MG63 (cell line): Measurements from ENCODE around the gene HEPHL1. TPM values are rescaled to one million over a fixed set of nuclear protein-coding genes. Genes with fewer than 3 reads are reported as not detected.
A peak's percentile ranks its signal among the peaks of the same experiment; 100 is the strongest.

Experiments used
- DNase-seq: peaks from one replicate; pipeline ENCODE4 v3.0.0-alpha.2; 2020
- H3K27me3 ChIP-seq: fragments of 250-450 bp; sonication (Bioruptor Pico); 2 replicates; pipeline ENCODE4 v1.5.1; 2020; ENCODE audit warnings: mild to moderate bottlenecking, moderate library complexity
- H3K36me3 ChIP-seq: fragments of 250-450 bp; sonication (Bioruptor Pico); 2 replicates; pipeline ENCODE4 v1.5.1; 2020; ENCODE audit warnings: mild to moderate bottlenecking, moderate library complexity
- H3K4me3 ChIP-seq: fragments of 250-450 bp; sonication (Bioruptor Pico); 2 replicates; pipeline ENCODE4 v1.5.1; 2020; ENCODE audit warnings: mild to moderate bottlenecking, moderate library complexity
- H3K9me3 ChIP-seq: fragments of 250-450 bp; sonication (Bioruptor Pico); 2 replicates; pipeline ENCODE4 v1.5.1; 2020; ENCODE audit warnings: mild to moderate bottlenecking, moderate library complexity
- total RNA-seq: library from RNA; depleted of rRNA; stranded (reverse); fragments of >200 nt; shearing (Covaris generic); gene quantifications from 2 replicates; pipeline ENCODE4 v1.2.3, GENCODE V29; 2014; ENCODE audit warnings: low replicate concordance

The HEPHL1 gene
- total RNA-seq, 1 experiment from 2014 or later = not detected

DNA sequence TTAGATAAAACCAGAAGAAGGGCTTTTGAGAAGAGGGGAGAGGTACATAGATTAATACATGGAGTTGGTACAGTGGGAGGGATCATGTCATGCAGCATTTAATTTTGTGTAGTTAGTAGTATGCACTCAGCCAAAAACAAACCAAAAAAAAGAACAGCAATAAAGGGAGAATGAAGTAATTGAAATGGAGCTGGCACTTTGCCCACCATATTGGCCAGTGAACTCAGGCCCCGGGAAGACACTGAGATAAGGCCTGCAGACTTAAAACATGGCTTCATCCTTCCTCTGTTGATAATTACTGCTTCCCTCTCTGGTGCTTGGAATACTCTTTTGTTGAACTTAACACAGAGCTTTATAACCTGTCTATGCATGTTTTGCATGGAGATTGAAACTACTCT, 110.6 kb downstream of the HEPHL1 start:
- no peaks in the 10 kb centered on the region for H3K9me3 ChIP-seq
- H3K4me3 ChIP-seq = no peak overlapping the region
- peak; percentile 38 for DNase-seq
- H3K27me3 ChIP-seq = no peaks in the 10 kb centered on the region
- H3K36me3 ChIP-seq = no peaks in the 10 kb centered on the region

DNA sequence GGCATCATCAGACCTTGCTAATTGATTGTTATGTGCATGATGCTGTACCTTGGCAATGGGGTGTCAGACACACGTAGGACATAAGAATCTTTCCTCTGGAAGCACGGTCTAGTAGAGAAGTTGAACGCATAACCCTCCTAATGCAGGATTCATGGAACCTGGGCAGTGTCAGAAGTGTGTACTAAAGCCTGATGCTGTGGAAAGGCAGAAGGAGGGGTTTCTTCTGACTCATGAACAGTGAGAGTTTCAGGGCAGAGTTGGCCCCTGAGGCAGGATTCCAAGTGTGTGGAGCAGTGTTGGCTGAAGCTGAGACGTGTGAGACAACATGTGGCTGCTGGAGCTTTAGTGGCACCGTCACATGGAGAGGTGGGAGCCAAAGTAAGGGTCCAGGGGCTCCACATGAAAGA, 111.0 kb downstream of the HEPHL1 start:
- no peak overlapping the region for H3K4me3 ChIP-seq
- H3K27me3 ChIP-seq = no peaks in the 10 kb centered on the region
- peak; percentile 81 for DNase-seq
- H3K36me3 ChIP-seq = no peaks in the 10 kb centered on the region
- no peaks in the 10 kb centered on the region for H3K9me3 ChIP-seq

DNA sequence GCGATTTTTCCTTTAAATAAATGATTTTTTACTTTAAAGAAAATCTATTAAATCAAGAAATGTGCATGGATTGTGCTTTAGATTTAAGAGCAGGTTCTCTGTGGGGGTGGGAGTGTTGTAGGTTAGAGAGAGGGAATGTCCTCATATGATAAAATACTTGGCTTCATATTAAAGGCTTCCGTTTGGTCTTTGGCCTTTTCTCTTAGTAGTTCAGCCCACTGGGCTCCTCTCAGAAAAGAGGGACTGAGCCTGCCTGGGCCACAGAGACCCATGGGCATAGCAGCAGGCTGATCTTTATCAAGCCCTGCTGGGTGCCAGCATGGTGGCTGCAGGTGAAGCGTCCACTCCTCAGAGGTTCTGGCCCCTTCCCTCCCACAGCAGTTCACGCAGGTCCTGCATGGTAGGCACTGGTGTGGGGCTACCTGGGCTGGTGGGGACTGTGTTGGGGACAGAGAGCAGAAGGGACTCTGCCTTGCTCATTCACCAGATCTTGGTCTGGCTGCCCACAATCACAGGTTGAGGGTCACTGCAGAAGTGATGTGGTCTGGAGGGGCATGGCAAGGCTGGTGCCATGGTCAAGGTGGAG, 111.8 kb downstream of the HEPHL1 start:
- Histone ChIP-seq H3K27me3 (no peaks in the 10 kb centered on the region), H3K9me3 (no peaks in the 10 kb centered on the region), H3K4me3 (no peak overlapping the region), H3K36me3 (no peaks in the 10 kb centered on the region)
- DNase-seq = no peak

DNA sequence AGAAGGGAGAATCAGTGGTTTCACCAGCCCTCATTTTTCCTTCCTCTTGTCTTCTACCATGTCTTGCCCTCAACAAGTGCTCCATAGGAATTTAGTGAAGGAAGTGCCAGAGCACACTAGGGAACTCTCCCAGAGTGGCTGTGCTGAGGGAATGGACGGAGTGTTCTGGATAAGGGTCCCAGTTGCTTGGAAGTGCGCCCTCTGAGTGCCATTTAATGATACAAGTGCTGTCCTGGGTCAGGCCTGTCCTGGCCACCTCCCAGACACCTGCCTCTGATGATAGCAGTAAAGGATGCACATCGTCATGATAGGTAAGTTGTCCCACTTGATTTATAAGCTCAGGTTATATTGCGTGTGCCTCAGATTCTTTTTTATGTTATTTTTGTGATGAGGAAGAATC, 112.6 kb downstream of the HEPHL1 start:
- H3K4me3 ChIP-seq = no peak overlapping the region
- no peaks in the 10 kb centered on the region for H3K27me3 ChIP-seq
- DNase-seq = no peak
- H3K36me3 ChIP-seq = no peaks in the 10 kb centered on the region
- H3K9me3 ChIP-seq = no peaks in the 10 kb centered on the region

DNA sequence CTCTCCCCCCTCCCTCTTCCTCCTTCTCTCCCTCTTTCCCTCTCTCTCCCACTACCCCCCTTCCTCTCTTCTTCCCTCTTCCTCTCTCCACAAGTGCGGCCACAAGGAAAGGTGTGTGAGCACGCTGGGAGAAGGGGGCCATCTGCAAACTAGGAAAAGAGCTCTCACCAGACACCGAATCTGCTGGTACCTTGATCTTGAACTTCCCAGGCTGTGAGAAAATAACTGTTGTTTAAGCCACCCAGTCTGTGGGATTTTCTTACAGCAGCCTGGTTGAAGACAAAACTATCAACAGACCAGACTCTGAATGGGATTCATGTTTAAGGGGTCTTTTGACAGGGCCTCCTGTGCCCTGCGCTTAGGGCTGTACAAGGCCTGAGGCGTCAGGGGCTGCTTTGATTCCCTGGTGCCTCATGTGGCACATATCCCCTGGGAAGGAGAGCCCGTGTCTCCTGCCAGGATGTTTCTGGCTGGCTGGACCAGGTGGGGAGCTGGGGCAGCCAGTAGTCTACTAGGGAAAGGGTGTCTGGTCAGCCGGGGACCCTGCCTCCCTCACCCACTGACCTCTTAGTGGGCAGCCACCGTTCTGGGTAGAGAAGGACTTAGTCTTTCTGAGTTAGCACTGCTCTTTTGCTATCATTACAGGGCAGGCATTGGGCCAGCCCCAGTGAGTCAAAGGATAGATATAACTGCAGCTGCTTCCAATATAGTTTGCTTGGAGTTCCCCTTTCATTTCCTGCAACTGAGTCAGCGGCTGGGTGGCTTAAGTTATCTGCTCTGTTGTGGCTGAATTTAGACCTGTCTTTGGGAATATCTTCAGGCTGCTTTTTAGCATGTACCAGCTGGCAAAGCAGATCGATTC, 113.7 kb downstream of the HEPHL1 start:
- Histone ChIP-seq H3K4me3 (0 out of 2 replicates have a peak overlapping the region, but pooled peaks have one; percentile 8), H3K27me3 (no peaks in the 10 kb centered on the region), H3K9me3 (no peaks in the 10 kb centered on the region), H3K36me3 (no peaks in the 10 kb centered on the region)
- DNase-seq = peak; percentile 93

DNA sequence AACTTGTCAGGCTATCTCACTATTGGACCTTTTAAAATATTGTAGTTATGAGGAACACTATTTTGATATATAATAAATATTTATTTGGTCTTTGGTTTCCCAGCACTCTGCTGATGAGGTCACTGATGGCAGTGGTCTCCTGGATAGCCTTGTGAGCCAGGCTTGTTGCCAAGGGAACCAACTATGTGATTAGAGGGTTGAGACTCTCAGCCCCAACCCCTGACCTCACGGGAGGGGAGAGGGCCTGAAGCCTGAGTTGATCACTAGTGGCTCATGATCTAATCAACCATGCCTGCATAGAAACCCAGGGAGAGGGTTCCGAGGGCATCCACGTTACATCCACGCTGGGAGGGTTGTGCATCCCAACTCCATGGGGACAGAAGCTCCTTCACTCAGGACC, 118.3 kb downstream of the HEPHL1 start:
- Histone ChIP-seq H3K27me3 (no peaks in the 10 kb centered on the region), H3K4me3 (no peak overlapping the region), H3K36me3 (no peaks in the 10 kb centered on the region), H3K9me3 (no peaks in the 10 kb centered on the region)
- DNase-seq = peak; percentile 40

DNA sequence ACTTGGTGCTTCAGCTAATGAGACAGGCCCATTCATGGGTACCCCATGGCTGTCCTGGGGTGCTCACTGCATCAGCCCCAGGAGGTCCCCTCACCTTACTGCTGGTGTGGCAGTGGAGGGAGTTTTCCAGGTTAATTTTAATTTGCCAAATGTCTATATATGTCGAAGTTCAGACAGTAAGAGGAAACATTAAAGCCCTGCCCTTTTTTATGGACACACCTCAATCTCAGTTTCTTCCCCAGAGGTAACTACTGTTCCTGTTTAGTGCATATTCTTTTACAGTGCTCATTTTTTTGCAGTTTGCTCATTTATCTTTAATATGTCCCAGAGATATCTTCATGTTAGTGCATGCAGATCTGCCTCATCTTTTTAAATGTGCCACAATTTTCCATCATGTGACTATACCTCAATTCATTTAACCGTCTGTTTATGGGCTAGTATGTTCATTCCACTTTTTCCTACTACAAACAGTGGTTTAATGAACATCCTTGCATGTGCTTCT, 119.1 kb downstream of the HEPHL1 start:
- no peaks in the 10 kb centered on the region for H3K27me3 ChIP-seq
- no peaks in the 10 kb centered on the region for H3K9me3 ChIP-seq
- H3K4me3 ChIP-seq = no peak overlapping the region
- DNase-seq = no peak
- no peaks in the 10 kb centered on the region for H3K36me3 ChIP-seq

DNA sequence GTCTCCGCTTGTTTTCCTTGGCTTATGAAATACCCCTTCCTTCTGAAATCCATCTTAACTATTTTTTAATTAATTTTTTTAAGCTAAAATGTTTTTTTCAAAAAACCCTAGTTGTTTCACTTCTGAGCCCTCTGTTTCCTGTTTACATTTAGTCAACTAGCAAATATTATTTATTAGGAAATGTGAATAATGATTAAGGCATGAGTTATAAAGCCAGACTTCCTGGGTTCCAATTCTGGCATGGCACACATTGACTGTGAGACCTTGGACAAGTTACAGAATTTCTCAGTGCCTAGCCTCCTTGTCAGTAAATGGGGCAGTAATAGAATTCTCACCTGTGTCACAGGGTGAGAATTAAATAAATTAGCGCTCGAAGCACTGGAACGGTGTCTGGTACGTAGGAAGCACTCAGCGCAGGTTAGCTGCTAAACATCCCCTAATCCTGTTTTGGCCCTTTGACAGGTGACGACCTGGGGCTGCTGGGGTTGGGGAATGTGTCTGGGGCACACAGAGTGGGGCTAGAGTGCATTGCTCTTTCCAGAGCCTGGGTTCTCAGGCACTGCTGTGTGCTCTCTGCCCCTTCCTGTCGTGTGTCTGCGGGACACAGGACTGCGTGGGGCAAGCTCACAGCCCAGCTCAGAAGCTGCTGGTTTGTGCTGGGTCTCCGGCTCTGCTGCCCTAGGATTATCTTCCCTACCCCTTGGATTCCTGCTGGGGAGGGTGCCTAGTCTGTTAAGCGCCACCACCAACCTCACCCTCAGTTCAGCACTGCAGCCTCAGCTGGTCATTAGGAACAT, 120.6 kb downstream of the HEPHL1 start:
- Histone ChIP-seq H3K27me3 (no peaks in the 10 kb centered on the region), H3K9me3 (no peaks in the 10 kb centered on the region), H3K36me3 (no peaks in the 10 kb centered on the region), H3K4me3 (no peak overlapping the region)
- no peak for DNase-seq

DNA sequence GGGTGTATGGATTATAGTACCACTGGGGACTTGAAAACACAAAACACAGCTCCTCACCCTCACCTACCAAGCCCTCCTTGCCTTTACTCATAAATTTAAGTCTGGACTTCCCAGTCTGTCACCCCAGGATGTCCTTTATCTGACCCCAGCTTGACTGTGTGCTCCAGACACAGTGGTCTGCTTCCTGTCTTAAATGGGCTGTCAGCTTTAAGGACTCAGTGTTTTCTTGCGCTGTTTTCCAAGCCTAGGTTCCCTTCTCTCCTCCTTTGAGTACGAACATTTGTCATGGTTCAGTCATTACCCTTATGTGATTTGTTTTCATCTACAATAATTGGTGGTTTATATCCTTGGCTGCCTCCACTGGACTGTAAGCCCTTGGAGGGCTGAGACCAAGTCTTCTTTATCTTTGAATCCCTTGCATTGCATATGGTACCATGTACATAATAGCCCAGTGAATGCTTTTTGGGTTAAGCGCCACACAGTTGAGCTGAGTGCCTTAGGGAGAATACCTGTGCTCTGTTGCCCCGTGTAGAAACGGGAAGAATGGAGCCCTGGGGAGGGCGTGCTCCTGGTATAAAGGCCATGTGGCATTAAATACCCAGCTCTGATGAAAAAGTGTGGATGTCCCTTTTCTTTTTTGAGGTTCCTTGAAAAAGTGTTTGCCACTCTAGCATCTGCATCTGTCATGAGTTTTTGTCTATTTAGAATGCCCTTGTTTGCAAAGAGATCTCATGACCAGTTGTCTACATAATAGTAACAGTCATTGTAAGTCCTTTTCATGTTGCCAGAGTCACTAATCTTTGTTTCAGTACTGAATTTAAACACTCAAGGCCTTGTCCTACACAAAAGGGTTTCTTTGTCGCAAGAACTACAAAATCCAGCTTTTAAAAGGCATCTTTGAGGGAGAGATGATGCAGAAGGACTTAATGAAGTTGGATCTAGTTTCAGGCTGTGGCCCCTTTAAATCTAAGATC, 121.4 kb downstream of the HEPHL1 start:
- H3K36me3 ChIP-seq = no peaks in the 10 kb centered on the region
- DNase-seq = no peak
- H3K4me3 ChIP-seq = no peak overlapping the region
- H3K9me3 ChIP-seq = no peaks in the 10 kb centered on the region
- no peaks in the 10 kb centered on the region for H3K27me3 ChIP-seq

DNA sequence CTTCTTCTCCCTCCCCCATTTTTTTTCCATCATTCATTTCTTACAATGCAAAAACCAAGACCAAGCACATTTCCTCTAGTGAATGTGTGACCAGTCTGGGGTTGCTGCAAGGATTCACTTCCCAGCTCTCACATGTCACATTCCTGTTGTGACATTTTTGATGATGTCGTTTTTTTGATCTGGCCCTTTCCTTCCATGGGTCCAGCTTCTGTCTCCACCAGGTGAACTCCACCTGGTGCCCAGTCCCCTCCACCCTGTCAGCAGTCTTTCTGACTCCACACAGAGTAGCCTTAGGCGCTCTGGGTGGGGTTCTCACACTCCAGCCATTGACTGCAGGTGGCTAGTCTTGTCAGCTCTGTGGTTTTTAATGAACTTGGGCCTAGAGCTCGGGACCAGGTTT, 123.1 kb downstream of the HEPHL1 start:
- no peak for DNase-seq
- no peaks in the 10 kb centered on the region for H3K27me3 ChIP-seq

DNA sequence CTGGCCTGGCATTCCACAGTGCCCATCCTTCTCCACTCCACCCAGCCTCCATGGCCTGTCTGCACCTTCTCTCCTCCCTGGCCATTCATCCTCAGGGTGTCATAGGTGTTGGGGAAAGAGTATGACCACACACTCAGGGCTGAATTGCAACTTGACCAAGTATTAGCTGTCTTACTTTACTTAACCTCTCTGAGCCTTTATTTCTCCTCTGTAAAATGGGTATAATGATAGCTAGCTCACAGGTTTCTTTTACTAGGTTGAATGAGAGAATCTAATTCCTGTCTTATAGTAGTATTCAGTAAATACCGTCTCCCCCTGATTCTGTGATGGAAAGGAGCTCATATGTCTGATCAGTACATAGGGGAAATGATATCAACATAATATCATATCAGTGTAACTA, 123.5 kb downstream of the HEPHL1 start:
- no peak for DNase-seq
- Histone ChIP-seq H3K4me3 (no peak overlapping the region), H3K9me3 (no peaks in the 10 kb centered on the region), H3K27me3 (no peaks in the 10 kb centered on the region), H3K36me3 (no peaks in the 10 kb centered on the region)

More for the DNA sequence above, 123.1 kb downstream of the HEPHL1 start:
- no peaks in the 10 kb centered on the region for H3K36me3 ChIP-seq
- H3K9me3 ChIP-seq = no peaks in the 10 kb centered on the region
- H3K4me3 ChIP-seq = no peak overlapping the region

DNA sequence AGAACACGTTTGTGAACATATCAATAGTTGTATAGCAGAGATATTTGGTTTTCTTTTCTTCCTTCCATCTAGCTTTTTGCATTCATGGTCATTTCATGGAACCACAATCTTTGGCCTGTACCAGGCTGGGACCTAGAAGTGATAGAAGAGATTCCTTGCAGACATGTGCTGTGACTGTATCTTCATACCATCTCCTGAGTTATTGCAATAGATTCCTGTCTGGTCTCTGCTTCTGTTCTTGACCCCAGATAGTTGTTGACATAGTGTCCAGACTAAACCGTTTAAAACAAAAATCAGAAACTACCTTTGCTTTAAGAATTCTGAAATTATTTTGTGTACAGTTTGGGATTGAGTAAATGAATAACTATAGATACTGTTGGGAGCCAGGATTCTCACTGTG, 124.3 kb downstream of the HEPHL1 start:
- Histone ChIP-seq H3K4me3 (no peak overlapping the region), H3K9me3 (no peaks in the 10 kb centered on the region), H3K27me3 (no peaks in the 10 kb centered on the region), H3K36me3 (no peaks in the 10 kb centered on the region)
- DNase-seq = no peak

DNA sequence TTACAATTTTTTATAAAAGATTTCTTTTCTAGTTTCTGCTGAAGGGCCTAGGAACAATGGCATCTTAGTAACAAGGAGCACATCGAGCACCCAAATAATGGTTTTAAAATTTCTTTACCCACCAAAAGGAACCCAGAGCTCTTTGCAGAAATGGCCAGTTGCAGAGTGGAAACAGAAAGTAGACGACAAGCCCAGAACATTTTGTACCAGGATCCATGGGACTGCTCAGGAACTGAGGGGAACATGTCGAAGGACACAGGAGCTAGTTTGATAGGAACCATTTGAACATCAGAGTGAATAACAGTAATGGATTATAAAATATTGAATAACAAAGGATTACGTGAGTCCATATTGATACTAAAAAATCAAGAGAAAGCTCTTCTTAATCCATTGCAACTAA, 124.8 kb downstream of the HEPHL1 start:
- H3K9me3 ChIP-seq = no peaks in the 10 kb centered on the region
- no peak for DNase-seq
- H3K4me3 ChIP-seq = no peak overlapping the region
- no peaks in the 10 kb centered on the region for H3K27me3 ChIP-seq
- H3K36me3 ChIP-seq = no peaks in the 10 kb centered on the region

DNA sequence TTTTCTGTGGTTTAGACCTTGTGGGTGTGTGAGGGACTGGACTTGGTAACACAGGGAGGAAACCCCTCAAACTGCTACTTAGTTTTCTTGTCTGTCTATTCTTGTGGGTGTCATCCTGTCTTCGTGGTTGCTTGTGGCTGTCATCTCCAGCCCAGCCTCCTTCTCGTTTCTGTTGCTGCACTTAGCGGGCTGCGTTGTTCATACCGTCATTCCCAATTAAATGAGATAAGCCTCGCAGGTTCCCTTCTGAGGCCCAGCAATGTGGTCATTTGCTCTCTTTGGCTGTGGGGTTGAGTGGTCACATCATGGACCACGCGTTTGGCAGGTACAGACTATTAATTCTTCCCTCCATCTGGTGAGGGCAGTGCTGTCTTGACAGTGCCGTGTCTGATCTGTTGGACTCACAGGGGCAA, 126.3 kb downstream of the HEPHL1 start:
- no peaks in the 10 kb centered on the region for H3K9me3 ChIP-seq
- no peaks in the 10 kb centered on the region for H3K36me3 ChIP-seq
- H3K4me3 ChIP-seq = no peak overlapping the region
- H3K27me3 ChIP-seq = no peaks in the 10 kb centered on the region
- no peak for DNase-seq

DNA sequence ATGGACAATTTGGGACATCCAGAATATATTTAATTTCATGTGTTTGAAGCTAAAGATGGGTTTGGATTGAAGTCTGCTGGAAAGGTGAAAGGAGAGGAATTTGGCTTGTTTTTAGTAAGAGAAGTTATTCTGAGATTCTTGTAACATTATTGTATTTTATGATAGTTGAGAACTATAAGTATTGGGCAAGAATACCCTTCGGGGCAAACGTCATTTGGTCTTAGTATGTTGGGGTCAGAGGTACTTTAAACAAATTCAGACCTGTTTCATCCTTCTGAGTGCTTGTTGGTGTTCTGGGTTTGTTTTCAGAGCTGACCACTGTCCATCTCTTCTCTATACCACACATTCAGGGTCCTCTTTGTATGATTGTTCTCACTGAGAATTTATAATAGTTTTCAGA, 127.0 kb downstream of the HEPHL1 start:
- H3K9me3 ChIP-seq = no peaks in the 10 kb centered on the region
- H3K36me3 ChIP-seq = no peaks in the 10 kb centered on the region
- DNase-seq = no peak
- H3K4me3 ChIP-seq = no peak overlapping the region
- no peaks in the 10 kb centered on the region for H3K27me3 ChIP-seq

DNA sequence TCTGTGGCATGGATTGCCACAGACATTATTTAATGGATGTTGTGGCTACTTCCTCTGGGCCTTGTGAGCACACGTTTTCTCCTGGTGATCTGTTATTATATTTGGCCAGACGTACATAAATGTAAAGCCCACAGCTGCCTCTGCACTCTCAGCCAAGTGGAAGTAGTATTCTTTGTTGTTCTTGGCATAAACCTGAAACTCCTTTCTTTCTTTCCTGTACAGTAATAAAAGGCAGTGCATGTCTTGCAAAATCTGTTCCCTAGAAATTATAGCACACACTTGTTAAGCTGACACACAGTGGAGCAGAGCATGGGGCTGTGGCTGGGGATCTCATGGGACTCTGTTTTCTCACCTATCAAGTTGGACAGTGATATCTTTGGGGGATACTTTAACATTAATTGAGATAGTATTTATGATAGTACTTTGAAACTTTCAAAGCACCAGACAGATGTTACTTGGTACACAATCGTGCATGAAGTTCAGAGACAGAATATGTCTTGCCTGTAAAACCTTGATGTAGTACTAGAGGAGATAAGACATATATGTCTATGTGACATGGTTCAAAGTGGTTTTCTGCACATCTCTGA, 128.4 kb downstream of the HEPHL1 start:
- Histone ChIP-seq H3K36me3 (no peaks in the 10 kb centered on the region), H3K27me3 (no peaks in the 10 kb centered on the region), H3K4me3 (no peak overlapping the region), H3K9me3 (no peaks in the 10 kb centered on the region)
- DNase-seq = peak; percentile 74
